GM19372 (cell line): Measurements from ENCODE around the gene ACOT8.
"Not testable (repeated sequence)": the region's sequence is repeated elsewhere in the genome, so short reads cannot be mapped to it uniquely, and the experiment has no call there.

Experiments used
- ATAC-seq: cut with Tn5 transposase; IDR thresholded peaks from one replicate; pipeline ENCODE4 v1.9.1; 2021; ENCODE audit warnings: mild to moderate bottlenecking, low read depth, moderate library complexity; ENCODE audit not compliant: unreplicated experiment

ACOT8 gene

GRCh38 chr20:45888681-45889080 lies 31.5 kb upstream of the ACOT8 start:
- ATAC-seq = no peak

GRCh38 chr20:45887346-45887715 lies 30.1 kb upstream of the ACOT8 start, which contains the start of gene SPATA25:
Gene SPATA25, minus strand, starts transcription at chr20:45887622. Its CDS starts 32 bp downstream, at chr20:45887590.
- ATAC-seq = no peak

- ATAC-seq = no peak
Observed at GRCh38 chr20:45886590-45887345, 29.6 kb upstream of the ACOT8 start.

- no peak for ATAC-seq
Observed at GRCh38 chr20:45883100-45883469, 25.9 kb upstream of the ACOT8 start.

GRCh38 chr20:45882469-45883099 lies 25.4 kb upstream of the ACOT8 start:
- no peak for ATAC-seq

DNA sequence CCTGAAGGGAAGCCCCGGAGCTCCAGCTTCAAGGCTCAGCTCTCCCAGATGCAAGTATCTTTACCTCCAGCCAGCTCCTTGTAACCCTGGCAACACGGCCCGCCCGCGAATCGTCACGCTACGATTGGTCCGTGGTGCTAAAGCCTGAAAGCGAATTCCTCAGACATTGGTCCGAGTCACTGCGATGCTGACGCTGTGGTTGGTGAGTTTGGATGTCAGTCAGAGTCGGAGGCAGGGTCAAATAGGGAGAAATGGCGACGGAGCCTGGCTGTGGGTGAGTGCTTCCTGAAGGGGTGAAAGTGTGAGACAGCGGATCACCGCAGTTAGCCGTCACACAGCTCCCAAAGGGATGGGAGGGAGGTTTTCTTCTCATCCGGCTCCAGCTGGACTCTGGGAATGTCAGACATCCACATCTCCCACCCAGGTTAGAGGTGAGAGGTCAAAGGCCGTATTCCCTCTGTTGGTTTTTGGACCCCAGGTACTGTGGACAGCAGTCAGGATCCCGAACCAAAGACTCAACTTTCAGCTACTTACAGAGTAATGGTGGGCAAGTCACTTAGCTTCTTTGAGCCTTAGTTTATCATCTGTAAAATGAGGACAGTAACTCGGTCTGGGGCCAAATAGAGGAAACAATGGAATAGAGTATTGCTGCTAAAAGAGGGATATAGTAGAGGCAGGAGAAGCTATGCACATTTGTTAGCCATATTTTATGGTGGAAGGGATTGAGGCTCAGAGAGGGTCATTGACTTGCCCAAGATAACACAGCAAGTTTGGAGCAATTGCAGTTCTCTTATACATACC lies 24.0 kb upstream of the ACOT8 start, which contains the start of gene ZSWIM1:
ZSWIM1 (plus strand) TSS at position 240 of the 801 bp plus-strand sequence. CDS start 1,366 bp downstream, outside the sequence.
- peak; percentile 98 for ATAC-seq

- ATAC-seq = no peak
Observed at GRCh38 chr20:45878076-45878761, 21.0 kb upstream of the ACOT8 start.

GRCh38 chr20:45874576-45874975 lies 17.4 kb upstream of the ACOT8 start:
- ATAC-seq = no peak

GRCh38 chr20:45874104-45874481 lies 16.9 kb upstream of the ACOT8 start:
- ATAC-seq = not testable (repeated sequence)

GRCh38 chr20:45873409-45874103 lies 16.4 kb upstream of the ACOT8 start:
- no peak for ATAC-seq

GRCh38 chr20:45872626-45873025 lies 15.4 kb upstream of the ACOT8 start:
- ATAC-seq = no peak

- no peak for ATAC-seq
Observed at GRCh38 chr20:45867819-45868176, 10.6 kb upstream of the ACOT8 start.

GRCh38 chr20:45867136-45867818 lies 10.1 kb upstream of the ACOT8 start:
- no peak for ATAC-seq

- no peak for ATAC-seq
Observed at GRCh38 chr20:45866454-45866853, 9.3 kb upstream of the ACOT8 start.

DNA sequence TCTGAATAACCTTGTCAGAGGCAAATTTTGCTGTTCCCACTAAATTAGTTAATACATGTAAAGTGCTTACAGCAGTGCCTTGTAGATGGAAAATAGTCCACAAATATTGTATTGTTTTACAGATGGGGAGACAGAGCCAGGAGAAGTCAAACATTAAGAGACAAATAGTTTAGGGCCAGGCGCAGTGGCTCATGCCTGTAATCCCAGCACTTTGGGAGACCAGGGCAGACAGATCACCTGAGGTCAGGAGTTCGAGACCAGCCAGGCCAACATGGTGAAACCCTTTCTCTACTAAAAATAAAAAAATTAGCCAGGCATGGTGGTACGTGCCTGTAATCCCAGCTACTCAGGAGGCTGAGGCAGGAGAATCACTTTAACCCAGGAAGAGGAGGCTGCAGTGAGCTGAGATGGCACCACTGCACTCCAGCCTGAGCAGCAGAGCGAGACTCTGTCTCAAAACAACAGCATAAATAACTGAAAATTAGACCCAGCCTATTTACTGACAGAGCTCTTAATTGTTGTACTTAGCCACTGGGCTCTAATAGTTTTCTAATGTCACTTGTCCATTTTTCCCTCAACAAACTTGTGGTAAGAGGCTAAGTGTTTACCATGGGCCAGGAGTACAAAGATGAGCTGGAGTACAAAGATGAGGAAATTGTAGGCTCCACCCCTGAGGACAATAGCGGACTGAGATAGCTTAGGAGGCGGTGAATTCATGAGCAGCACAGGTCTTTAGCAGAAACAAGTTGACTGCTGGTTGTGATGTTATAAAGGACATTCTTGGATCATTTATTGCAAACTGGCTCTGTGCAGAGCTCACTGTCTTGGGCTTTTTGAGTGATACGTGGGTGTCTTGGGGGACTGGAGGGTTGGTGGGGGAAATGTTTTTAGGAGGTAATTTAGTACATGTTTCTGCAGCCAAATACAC lies 6.6 kb upstream of the ACOT8 start:
- no peak for ATAC-seq

GRCh38 chr20:45861221-45862075 lies 4.3 kb upstream of the ACOT8 start:
- ATAC-seq = no peak

DNA sequence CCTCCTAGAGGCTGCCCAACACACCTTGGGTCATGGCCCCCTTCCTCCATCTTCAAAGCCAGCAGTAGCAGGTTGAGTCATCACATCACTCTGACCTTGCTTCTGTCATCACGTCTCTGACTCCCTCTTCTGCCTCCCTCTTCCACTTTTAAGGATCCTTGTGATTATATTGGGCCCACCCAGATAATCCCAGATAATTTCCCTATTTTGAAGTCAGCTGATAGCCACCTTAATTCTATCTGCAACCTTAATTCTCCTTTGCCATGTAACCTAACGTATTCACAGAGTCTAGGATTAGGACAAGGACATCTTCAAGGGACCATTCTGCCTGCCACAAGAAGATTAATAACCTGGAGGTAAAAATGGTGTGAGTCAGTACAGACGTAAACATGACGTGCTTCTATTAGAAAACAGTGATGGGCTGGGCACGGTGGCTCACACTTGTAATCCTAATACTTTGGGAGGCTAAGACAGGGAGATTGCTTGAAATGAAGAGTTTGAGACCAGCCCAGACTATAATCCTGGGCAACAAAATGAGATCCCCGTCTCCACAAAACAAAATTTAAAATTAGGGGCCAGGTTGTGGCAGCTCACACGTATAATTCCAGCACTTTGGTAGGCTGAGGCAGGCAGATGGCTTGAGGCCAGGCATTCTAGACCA lies 3.5 kb upstream of the ACOT8 start:
- no peak for ATAC-seq
